BE2C (cell line): Measurements from ENCODE around the gene NMRAL1.

Experiments used
- DNase-seq: peaks from one replicate; pipeline ENCODE4 v3.0.0-alpha.2; 2020
- H3K27me3 ChIP-seq: fragments of 250-450 bp; sonication (Bioruptor Pico); 2 replicates; pipeline ENCODE4 v1.5.1; 2020; ENCODE audit warnings: mild to moderate bottlenecking
- H3K36me3 ChIP-seq: fragments of 250-450 bp; sonication (Bioruptor Pico); 2 replicates; pipeline ENCODE4 v1.5.1; 2020; ENCODE audit warnings: mild to moderate bottlenecking
- H3K4me1 ChIP-seq: fragments of 250-450 bp; sonication (Bioruptor Pico); 2 replicates; pipeline ENCODE4 v1.5.1; 2020
- H3K4me3 ChIP-seq: 2 replicates; pipeline ENCODE4 v1.5.1; 2011; ENCODE audit warnings: low read depth, low read length
- H3K9me3 ChIP-seq: fragments of 250-450 bp; sonication (Bioruptor Pico); 2 replicates; pipeline ENCODE4 v1.5.1; 2020
- TF ChIP-seq, protein P1 (sequence below): IDR thresholded peaks from 2 replicates; pipeline ENCODE4 v1.5.1; 2012; ENCODE audit warnings: mild to moderate bottlenecking, low read depth, low read length

Gene NMRAL1

DNA sequence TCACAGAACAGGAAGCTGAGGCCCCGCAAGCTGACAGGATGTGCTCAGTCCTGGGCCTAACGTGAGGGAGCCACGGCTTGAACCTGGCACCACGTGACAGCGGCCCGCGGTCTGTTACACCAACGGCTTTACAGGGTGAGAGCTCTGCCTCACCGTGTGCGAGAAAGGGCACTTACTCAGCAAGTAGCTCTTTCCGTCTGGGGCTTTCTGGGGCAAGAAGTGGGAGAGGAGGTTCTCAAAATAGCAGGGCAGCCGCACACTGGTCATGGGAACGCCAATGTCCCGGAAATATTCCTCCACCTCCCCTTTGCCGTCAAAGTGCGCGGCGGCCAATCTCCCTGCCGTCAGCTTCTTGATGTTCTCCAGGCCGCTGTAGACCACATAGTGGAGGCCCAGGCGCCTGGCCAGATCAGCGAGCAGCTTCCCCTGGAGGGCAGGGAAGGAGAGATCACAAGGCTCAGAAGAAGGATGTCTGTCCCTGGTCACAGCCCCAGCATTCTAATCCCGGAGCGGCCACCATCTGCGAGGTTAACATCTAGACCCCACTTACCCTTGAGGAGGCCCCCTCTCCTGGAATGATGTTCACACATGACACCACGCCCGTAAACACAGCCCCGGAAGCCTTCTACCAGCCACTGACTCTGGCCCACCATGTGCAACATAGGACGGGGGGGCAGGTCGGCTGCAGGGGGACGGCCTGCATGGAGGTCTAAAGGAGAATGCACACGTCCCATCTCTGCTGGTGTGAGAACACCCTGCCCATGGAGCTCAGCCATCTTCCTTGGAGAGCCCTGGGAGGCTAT is 8.2 kb downstream of the NMRAL1 start:
- no peaks in the 10 kb centered on the region for H3K27me3 ChIP-seq
- H3K4me1 ChIP-seq = no peaks in the 10 kb centered on the region
- TF ChIP-seq, protein P1, sequence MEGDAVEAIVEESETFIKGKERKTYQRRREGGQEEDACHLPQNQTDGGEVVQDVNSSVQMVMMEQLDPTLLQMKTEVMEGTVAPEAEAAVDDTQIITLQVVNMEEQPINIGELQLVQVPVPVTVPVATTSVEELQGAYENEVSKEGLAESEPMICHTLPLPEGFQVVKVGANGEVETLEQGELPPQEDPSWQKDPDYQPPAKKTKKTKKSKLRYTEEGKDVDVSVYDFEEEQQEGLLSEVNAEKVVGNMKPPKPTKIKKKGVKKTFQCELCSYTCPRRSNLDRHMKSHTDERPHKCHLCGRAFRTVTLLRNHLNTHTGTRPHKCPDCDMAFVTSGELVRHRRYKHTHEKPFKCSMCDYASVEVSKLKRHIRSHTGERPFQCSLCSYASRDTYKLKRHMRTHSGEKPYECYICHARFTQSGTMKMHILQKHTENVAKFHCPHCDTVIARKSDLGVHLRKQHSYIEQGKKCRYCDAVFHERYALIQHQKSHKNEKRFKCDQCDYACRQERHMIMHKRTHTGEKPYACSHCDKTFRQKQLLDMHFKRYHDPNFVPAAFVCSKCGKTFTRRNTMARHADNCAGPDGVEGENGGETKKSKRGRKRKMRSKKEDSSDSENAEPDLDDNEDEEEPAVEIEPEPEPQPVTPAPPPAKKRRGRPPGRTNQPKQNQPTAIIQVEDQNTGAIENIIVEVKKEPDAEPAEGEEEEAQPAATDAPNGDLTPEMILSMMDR = no peak
- peaks cover 1% of the 10 kb centered on the region; the same call in 1 of the 2 replicates for H3K36me3 ChIP-seq
- DNase-seq = no peak
- no peaks in the 10 kb centered on the region for H3K9me3 ChIP-seq
- H3K4me3 ChIP-seq = no peak overlapping the region

DNA sequence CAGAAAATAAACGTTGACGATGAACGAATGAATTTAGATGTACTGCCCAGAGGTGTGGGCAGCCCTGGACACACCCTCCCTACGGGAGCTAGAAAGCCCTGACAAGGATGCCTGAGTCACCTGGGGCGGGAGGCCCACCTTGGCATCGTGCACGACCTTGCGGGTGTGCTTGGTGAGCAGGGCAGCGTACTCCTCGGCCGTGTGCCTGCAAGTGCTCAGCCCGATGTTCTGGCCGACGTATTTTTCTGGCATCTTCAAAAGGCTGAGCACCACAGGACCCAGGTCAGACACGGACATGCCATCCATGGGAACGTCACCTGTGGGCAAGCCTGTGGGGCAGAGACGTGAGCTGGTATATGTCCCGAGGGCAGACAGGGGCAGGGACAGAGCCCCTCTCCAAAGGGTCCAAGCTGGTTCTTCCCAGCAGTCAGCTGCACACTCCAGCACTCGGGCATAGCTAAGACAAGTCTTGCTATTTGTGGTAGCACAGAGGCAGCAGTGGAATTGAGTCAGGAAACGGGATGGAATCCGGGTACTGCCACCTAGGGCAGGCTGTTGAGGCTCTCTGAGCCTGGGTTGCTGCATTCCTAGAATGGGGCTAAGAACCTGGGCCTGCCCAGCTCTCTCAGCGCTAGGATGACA is 10.8 kb downstream of the NMRAL1 start:
- TF ChIP-seq, protein P1 = no peak
- no peaks in the 10 kb centered on the region for H3K9me3 ChIP-seq
- DNase-seq = no peak
- no peaks in the 10 kb centered on the region for H3K4me1 ChIP-seq
- H3K27me3 ChIP-seq = no peaks in the 10 kb centered on the region
- H3K4me3 ChIP-seq = no peak overlapping the region
- H3K36me3 ChIP-seq = peaks cover 18% of the 10 kb centered on the region

DNA sequence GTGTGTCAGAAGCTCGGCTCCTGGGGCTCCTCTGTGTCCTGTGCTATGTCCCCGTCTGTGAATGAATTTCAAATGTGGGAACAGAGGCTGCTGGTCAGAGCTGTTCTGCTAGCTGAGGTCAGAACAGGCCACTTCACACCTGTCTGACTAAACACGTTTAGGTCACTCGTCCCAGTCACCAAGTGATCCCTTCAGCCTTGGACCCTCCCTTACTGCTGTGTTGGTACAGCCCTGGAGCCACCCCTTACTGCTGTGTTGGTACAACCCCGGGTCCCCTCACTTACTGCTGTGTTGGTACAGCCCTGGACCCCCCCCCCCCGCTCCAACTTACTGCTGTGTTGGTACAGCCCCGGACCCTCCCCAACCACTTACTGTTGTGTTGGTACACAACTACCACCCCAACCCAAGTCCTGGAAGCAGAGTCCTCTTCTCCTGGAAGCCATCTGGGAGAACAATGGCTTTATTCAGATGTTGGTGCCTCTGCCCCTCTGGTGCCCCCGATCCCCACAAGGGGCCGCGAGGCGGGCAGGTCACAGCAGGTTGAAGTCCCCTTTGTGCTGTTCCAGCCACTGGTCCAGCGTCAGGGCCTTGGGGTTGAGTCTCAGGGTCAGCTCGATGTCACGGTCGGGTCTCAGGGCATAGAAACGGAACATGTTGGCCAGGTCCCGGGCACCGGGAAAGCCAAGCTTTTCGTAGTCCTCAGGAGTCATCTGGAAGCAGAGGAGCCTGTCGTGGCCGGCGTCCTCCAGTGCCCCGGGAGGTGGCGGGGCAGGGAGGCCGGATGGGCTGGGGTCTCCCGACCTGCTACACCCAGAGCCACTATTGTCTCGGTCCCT is 13.0 kb downstream of the NMRAL1 start:
- H3K27me3 ChIP-seq = no peaks in the 10 kb centered on the region
- TF ChIP-seq, protein P1 = no peak
- no peaks in the 10 kb centered on the region for H3K9me3 ChIP-seq
- no peak for DNase-seq
- no peak overlapping the region for H3K4me3 ChIP-seq
- H3K4me1 ChIP-seq = no peaks in the 10 kb centered on the region
- H3K36me3 ChIP-seq = peaks cover 36% of the 10 kb centered on the region

DNA sequence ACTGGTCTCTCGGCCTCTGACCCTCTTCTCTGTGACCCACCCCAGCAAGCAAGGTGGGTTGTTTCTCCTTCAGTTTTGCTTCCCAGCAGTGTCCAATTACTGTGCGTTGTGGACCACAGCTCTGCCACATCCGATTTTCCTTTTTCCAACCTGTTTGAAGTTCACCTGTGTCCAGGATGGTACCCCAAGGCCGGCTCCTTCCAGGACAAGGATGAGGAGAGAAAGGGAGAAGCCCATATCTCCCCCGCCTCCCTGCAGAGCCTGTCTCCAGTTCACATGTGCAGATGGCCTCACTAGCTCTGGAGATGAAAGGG is 13.5 kb downstream of the NMRAL1 start:
- Histone ChIP-seq H3K4me1 (no peaks in the 10 kb centered on the region), H3K27me3 (no peaks in the 10 kb centered on the region), H3K4me3 (no peak overlapping the region), H3K9me3 (no peaks in the 10 kb centered on the region), H3K36me3 (peaks cover 42% of the 10 kb centered on the region)
- DNase-seq = no peak
- TF ChIP-seq, protein P1 = no peak

DNA sequence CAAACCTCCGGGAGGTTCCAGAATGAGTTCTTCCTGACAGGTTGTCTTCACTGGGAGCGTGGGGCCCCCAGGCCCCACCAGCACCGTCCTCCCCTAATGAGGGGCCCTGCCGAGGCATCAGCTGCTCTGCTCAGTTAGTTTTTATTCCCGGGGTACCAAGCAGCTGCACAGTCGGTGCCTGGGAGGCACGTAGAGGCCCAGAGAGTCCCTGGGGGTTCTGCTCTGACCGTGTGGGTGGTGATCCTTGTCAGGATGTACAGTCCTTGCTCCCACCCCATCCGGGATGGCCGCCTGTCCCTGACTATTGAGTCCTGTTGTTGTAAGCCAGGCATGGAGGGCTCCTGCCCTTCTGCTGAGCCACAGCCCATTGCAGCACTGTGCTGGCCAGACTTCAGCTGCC is 18.5 kb downstream of the NMRAL1 start:
- TF ChIP-seq, protein P1 = no peak

More for the DNA sequence above, 18.5 kb downstream of the NMRAL1 start:
- Histone ChIP-seq H3K4me3 (no peak overlapping the region), H3K27me3 (no peaks in the 10 kb centered on the region), H3K4me1 (no peaks in the 10 kb centered on the region), H3K36me3 (peaks cover 73% of the 10 kb centered on the region), H3K9me3 (no peaks in the 10 kb centered on the region)
- DNase-seq = no peak
